ENCODE results near the gene IGFL4.
A peak's percentile ranks its signal among the peaks of the same experiment; 100 is the strongest.

The IGFL4 gene

DNA sequence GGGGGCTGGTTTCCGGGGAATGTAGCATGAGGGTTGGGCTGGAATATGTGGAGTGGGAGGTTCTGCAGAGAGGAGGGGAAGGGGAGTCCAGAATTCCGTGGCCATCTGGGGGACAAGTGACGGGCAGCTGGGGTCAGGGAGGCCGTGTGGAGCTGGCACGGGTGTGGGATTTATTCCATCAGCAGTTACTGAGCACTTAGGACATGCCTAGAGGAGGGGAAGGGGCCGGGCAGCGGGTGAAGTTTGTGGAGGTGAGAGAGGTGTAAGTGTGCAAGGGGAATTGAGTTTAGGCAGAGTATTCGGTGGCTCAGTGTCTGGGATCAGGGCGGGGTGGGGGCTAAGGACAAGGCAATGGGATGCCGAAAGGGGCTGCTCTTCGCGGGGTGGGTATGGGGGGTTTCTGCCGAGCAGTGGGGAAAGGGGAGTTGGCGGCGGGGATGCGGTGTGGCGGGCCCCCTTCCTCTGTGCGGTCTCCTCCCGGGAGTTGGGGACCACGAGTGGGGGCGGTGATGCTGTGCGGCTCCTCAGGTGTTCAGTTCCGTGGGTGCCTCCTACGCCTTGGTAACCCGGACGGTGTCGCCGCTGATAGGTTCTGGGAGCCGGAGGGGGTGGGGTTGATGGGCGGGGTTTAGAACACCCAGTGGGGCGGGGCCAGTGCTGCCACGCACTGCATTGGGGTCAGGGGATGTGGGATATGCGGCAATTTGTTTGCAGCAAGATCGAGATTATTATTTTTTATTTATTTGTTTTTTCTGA lies 40.1 kb downstream of the IGFL4 start:
- TF ChIP-seq EGR1 (IDR thresholded peaks at IDR 0.05) (0 out of 2 replicates have a peak, but pooled peaks have one; percentile 28), YY1 (IDR thresholded peaks at IDR 0.05; ENCODE audit: low read depth) (no peak)

DNA sequence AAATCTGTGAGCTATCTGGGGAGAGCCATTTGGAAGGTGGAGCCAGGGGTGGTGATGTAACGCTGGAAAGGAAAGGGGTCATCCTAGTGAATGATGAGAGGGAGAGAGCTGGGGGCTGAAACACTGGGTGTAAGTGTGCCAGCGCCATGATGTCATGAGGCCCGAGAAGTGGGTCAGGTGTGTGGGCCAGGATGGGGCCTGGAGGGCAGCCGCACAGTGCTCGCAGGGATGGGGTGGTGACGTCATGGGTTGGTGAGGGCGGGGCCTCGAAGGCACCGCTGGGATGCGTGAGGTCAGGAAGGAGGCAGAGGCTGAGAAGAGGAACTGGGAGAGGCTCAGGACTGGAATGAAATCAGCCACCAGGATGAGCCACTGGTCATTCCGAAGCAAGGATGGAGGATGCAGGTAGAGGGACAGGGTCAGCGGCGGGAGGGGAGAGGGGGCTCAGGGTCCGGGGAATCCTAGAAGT lies 41.1 kb downstream of the IGFL4 start:
- TF ChIP-seq TAF1 (IDR thresholded peaks at IDR 0.05; ENCODE audit: low read depth) = no peak
- TF ChIP-seq EP300 (IDR thresholded peaks at IDR 0.05; ENCODE audit: borderline replicate concordance) = no peak
- TF ChIP-seq, protein P1, sequence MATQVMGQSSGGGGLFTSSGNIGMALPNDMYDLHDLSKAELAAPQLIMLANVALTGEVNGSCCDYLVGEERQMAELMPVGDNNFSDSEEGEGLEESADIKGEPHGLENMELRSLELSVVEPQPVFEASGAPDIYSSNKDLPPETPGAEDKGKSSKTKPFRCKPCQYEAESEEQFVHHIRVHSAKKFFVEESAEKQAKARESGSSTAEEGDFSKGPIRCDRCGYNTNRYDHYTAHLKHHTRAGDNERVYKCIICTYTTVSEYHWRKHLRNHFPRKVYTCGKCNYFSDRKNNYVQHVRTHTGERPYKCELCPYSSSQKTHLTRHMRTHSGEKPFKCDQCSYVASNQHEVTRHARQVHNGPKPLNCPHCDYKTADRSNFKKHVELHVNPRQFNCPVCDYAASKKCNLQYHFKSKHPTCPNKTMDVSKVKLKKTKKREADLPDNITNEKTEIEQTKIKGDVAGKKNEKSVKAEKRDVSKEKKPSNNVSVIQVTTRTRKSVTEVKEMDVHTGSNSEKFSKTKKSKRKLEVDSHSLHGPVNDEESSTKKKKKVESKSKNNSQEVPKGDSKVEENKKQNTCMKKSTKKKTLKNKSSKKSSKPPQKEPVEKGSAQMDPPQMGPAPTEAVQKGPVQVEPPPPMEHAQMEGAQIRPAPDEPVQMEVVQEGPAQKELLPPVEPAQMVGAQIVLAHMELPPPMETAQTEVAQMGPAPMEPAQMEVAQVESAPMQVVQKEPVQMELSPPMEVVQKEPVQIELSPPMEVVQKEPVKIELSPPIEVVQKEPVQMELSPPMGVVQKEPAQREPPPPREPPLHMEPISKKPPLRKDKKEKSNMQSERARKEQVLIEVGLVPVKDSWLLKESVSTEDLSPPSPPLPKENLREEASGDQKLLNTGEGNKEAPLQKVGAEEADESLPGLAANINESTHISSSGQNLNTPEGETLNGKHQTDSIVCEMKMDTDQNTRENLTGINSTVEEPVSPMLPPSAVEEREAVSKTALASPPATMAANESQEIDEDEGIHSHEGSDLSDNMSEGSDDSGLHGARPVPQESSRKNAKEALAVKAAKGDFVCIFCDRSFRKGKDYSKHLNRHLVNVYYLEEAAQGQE (IDR thresholded peaks at IDR 0.05; ENCODE audit: low read depth) = no peak
- no peak for TF ChIP-seq NFIC (IDR thresholded peaks at IDR 0.05)

DNA sequence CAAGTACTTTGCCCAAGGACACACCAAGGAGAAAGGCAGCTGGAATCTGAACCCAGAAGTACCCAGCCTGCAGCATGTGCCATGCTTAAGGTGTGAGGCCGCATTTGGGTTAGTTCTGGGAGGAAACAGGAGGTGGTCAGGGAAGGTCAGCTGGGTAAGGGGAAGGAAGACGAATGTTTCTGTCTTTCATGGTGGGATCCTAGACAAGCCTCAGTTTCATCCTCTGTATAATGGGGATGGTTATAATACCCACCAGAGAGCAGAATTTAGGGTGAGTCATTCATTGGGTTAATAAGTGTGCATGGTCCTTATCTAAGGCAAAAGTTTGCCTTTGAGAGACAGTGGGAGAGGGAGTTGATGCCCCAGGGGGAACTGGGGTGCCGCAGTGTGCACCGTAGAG lies 42.0 kb downstream of the IGFL4 start:
- no peak for TF ChIP-seq USF1 (IDR thresholded peaks at IDR 0.05)
- TF ChIP-seq RAD21 (IDR thresholded peaks at IDR 0.05; ENCODE audit: low read depth) = no peak
- no peak for TF ChIP-seq TEAD4 (IDR thresholded peaks at IDR 0.05)
- no peak for TF ChIP-seq TCF12 (IDR thresholded peaks at IDR 0.05; ENCODE audit: low read depth)
- TF ChIP-seq FOXM1 (IDR thresholded peaks at IDR 0.05; ENCODE audit: borderline replicate concordance, low read depth) = no peak
- TF ChIP-seq MAX (IDR thresholded peaks at IDR 0.05) = no peak
- TF ChIP-seq EP300 (IDR thresholded peaks at IDR 0.05; ENCODE audit: borderline replicate concordance) = no peak
- no peak for TF ChIP-seq ZBTB7A (IDR thresholded peaks at IDR 0.05; ENCODE audit: low read depth)
- TF ChIP-seq NFIC (IDR thresholded peaks at IDR 0.05) = no peak
- TF ChIP-seq YY1 (IDR thresholded peaks at IDR 0.05; ENCODE audit: low read depth) = no peak
- TF ChIP-seq CEBPB (IDR thresholded peaks at IDR 0.05) = no peak
- TF ChIP-seq TAF1 (IDR thresholded peaks at IDR 0.05; ENCODE audit: low read depth) = no peak
- TF ChIP-seq EGR1 (IDR thresholded peaks at IDR 0.05) = no peak
- no peak for TF ChIP-seq CREB1 (IDR thresholded peaks at IDR 0.05; ENCODE audit: low read depth)
- TF ChIP-seq, protein P1 (IDR thresholded peaks at IDR 0.05; ENCODE audit: low read depth) = no peak

- no peak for TF ChIP-seq EP300 (IDR thresholded peaks at IDR 0.05; ENCODE audit: borderline replicate concordance)
- no peak for TF ChIP-seq USF1 (IDR thresholded peaks at IDR 0.05)
- no peak for TF ChIP-seq RAD21 (IDR thresholded peaks at IDR 0.05; ENCODE audit: low read depth)
- TF ChIP-seq CREB1 (IDR thresholded peaks at IDR 0.05; ENCODE audit: low read depth) = no peak
- no peak for TF ChIP-seq CEBPB (IDR thresholded peaks at IDR 0.05)
- no peak for TF ChIP-seq FOXM1 (IDR thresholded peaks at IDR 0.05; ENCODE audit: borderline replicate concordance, low read depth)
- no peak for TF ChIP-seq TEAD4 (IDR thresholded peaks at IDR 0.05)
- no peak for TF ChIP-seq ZBTB7A (IDR thresholded peaks at IDR 0.05; ENCODE audit: low read depth)
- no peak for TF ChIP-seq TAF1 (IDR thresholded peaks at IDR 0.05; ENCODE audit: low read depth)
- no peak for TF ChIP-seq YY1 (IDR thresholded peaks at IDR 0.05; ENCODE audit: low read depth)
Measured at GRCh38 chr19:45996933-45997332, 43.9 kb downstream of the IGFL4 start.

DNA sequence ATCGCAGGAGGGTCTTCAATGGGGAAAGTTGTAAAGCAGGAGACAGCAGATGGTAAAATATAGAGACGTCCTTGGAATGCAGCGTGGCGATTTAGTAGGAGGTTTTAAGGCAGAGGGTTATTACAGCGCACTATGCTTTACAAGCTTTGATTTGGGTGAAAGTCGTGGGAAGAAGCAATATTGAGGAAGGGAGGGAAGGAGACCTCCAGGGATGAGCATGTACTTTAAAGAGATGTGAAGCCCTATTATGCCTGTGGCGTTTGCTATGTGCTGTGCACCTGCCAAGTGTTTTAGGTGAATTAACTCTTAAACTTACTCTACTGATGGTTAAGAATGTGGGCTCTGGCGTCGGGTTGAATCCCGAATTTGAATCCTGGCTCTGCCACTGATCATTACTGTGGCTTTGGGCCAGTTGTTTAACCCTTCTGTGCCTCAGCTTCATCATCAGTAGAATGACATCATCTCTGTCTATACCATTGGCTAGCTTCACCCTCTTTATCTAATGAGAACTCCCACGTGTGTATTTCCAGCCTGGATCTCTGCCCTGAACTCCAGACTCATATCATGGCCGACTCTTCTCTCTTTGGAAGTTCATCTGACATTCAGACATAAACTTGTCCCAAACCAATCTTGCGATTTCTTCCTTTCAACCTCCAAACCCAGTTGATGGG lies 45.0 kb downstream of the IGFL4 start:
- TF ChIP-seq ZBTB7A (IDR thresholded peaks at IDR 0.05; ENCODE audit: low read depth) = 0 out of 2 replicates have a peak, but pooled peaks have one; percentile 6
- TF ChIP-seq TEAD4 (IDR thresholded peaks at IDR 0.05) = no peak
- no peak for TF ChIP-seq RAD21 (IDR thresholded peaks at IDR 0.05; ENCODE audit: low read depth)

DNA sequence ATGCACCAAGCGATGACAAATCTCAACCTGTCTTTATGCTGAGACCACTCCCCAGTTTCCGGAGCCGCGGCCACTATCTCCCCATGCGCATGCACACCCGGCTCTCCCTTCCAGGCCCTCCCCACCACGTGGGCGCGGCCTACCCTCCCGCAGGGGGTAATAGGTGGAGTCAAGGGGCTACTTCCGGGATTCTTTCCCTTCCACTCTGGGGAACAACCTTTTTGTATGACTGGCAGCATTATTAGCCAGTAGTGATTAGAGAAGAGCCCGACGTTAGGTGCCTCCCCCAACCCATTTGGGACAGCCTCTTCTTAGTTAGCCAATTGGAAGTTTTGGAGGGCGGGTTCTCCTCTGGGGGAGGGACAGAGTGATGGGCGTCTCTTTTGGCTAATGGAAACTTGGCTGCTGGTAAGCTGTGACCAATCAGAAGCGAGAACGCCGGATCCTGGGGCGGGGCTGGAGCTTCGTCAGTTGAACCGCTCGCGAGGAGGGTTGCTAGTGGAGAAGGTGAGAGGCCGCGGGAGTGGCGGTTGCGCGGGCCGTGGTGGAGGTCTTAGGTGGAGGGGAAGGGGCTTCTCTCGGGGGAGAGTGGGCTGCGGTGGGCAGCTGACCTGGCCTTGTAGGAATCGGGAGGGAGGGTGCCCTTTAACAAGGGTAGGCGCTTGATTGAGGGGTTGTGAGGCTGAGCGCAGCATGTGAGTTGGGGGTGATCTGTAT lies 45.6 kb downstream of the IGFL4 start, which contains the start of gene CCDC61:
CCDC61 (plus strand) TSS at position 470 of the 717 bp plus-strand sequence. CDS start 7,552 bp downstream, outside the sequence.
- TF ChIP-seq TEAD4 (IDR thresholded peaks at IDR 0.05) (no peak), CREB1 (IDR thresholded peaks at IDR 0.05; ENCODE audit: low read depth) (peak; percentile 81), TAF1 (IDR thresholded peaks at IDR 0.05; ENCODE audit: low read depth) (peak; percentile 82), ZBTB7A (IDR thresholded peaks at IDR 0.05; ENCODE audit: low read depth) (peak; percentile 58; the same call in 1 of the 2 replicates), FOXM1 (IDR thresholded peaks at IDR 0.05; ENCODE audit: borderline replicate concordance, low read depth) (no peak), MAX (IDR thresholded peaks at IDR 0.05) (peak; percentile 67), USF1 (IDR thresholded peaks at IDR 0.05) (peak; percentile 86), YY1 (IDR thresholded peaks at IDR 0.05; ENCODE audit: low read depth) (peak; percentile 21; the same call in 1 of the 2 replicates), CEBPB (IDR thresholded peaks at IDR 0.05) (no peak), TCF12 (IDR thresholded peaks at IDR 0.05; ENCODE audit: low read depth) (no peak; the same call in 1 of the 2 replicates)
- TF ChIP-seq, protein P1 (IDR thresholded peaks at IDR 0.05; ENCODE audit: low read depth) = no peak

Data from Ishikawa (cell line).